ENCODE data around the gene GNPDA1. TPM values are rescaled to one million over a fixed set of nuclear protein-coding genes. Genes with fewer than 3 reads are reported as not detected.

Gene GNPDA1
- total RNA-seq, 1 donor from 2014 or later, result 89.8 TPM

DNA sequence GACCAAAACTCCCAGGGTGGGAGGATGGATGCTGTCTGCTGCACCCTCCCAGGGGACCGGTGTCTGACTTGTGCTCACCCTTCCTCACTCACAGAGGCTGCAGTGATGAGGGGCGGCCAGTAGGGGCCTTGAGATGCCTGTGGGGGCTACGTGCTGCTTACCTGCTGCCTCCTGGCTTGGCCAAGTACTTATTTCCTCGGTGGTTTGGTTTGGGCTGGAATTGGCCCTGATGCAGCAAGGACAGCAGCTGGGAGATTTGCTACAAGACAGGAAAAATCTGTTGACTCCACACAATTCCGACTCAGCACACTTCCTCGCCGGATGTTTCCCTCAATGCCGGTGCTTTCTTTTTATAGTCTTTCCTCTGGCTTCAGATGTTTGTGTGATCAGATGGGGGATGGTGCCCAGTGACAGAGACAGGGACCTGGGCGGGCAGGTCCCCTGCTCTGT lies 61.5 kb downstream of the GNPDA1 start:
- H3K4me1 Mint-ChIP-seq, result peaks cover 24% of the 10 kb centered on the region
- H3K9me3 Mint-ChIP-seq, result no peaks in the 10 kb centered on the region
- TF ChIP-seq, protein P1, sequence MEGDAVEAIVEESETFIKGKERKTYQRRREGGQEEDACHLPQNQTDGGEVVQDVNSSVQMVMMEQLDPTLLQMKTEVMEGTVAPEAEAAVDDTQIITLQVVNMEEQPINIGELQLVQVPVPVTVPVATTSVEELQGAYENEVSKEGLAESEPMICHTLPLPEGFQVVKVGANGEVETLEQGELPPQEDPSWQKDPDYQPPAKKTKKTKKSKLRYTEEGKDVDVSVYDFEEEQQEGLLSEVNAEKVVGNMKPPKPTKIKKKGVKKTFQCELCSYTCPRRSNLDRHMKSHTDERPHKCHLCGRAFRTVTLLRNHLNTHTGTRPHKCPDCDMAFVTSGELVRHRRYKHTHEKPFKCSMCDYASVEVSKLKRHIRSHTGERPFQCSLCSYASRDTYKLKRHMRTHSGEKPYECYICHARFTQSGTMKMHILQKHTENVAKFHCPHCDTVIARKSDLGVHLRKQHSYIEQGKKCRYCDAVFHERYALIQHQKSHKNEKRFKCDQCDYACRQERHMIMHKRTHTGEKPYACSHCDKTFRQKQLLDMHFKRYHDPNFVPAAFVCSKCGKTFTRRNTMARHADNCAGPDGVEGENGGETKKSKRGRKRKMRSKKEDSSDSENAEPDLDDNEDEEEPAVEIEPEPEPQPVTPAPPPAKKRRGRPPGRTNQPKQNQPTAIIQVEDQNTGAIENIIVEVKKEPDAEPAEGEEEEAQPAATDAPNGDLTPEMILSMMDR (IDR thresholded peaks at IDR 0.05), result peak; percentile 72
- TF ChIP-seq EZH2 (IDR thresholded peaks at IDR 0.05) (no peak), EZH2phosphoT487 (IDR thresholded peaks at IDR 0.05) (no peak)
- Histone ChIP-seq H3K9me3 (ENCODE audit: low read depth) (no peaks in the 10 kb centered on the region), H3K27ac (no peak overlapping the region), H4K20me1 (ENCODE audit: low read depth) (no peaks in the 10 kb centered on the region), H3K79me2 (ENCODE audit: low read depth) (no peaks in the 10 kb centered on the region), H3F3A (ENCODE audit: low read depth) (no peaks in the 10 kb centered on the region), H2AFZ (replicated peaks) (no peak overlapping the region), H3K4me3 (no peak overlapping the region), H3K27me3 (no peaks in the 10 kb centered on the region), H3K4me1 (no peaks in the 10 kb centered on the region), H3K36me3 (no peaks in the 10 kb centered on the region), H3K4me2 (no peak overlapping the region), H3K9ac (no peak overlapping the region)
- H3K27me3 Mint-ChIP-seq (ENCODE audit: insufficient read depth, low read depth), result peaks cover 4% of the 10 kb centered on the region
- no peaks in the 10 kb centered on the region for H3K36me3 Mint-ChIP-seq
- H3K4me3 Mint-ChIP-seq, result no peak overlapping the region
- peak overlapping the region; percentile 55 for H3K27ac Mint-ChIP-seq
- peak; percentile 64 for DNase-seq (ENCODE audit: low spot score)

Other genes starting within 250 kb of the GNPDA1 start
- gene PCDH1, start 134.6 kb downstream of the GNPDA1 start, total RNA-seq (ENCODE audit: low replicate concordance), result 24.8 and 48.4 TPM in 2 replicates
- 47.7 and 86.5 TPM in 2 replicates for gene DELE1, start 89.2 kb downstream of the GNPDA1 start, total RNA-seq (ENCODE audit: low replicate concordance)
- not detected in 2 replicates for gene PCDH12, start 54.8 kb downstream of the GNPDA1 start, total RNA-seq (ENCODE audit: low replicate concordance)
- gene RNF14, start 43.9 kb downstream of the GNPDA1 start, total RNA-seq (ENCODE audit: low replicate concordance), result 21.0 and 41.2 TPM in 2 replicates
- 32.5 and 39.4 TPM in 2 replicates for gene NDFIP1, start 95.8 kb upstream of the GNPDA1 start, total RNA-seq (ENCODE audit: low replicate concordance)